ENCODE data around the gene IP6K3.

DNA sequence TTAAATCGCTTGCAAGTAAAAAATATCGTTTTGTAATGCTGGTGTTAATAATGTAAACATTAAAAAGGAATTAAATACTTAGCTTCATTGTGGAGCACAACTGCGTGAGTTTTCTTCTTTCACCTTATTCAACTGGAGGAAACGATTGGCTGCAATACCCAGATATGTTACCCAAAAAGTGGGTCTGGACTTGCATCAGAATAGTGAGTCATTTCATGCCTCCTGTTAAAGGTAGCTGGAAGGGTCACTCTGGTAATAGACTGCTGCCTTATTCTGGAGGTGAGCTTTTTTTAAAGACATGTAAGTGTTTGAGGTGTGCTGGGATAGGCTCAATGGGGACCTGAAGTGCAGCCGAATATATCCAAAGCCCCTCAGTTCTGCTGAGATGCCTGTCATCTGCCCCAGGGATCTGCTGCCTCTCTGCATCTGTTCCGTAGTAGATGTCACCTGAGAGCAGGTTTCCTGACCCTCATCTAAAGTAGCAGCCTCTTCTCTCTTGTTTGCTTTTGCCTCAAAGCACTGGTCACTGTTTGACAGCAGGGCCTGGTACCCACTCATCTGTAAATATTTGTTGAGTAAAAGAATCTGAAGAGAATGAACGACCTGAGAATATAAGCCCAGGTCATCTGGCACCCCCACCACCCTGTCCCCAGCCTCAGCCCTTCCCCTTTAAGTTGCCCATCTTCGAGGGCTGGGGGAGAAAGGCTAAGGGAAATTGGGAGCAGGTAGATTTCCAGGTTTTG, 29.6 kb downstream of the IP6K3 start:
- TF ChIP-seq POLR2AphosphoS5 (IDR thresholded peaks at IDR 0.05) (no peak), CTCF (IDR thresholded peaks at IDR 0.05) (no peak), POLR2A (IDR thresholded peaks at IDR 0.05) (no peak), EP300 (IDR thresholded peaks at IDR 0.05) (no peak)
